Activated T-cell treated with anti-CD3 and anti-CD28 coated beads for 4 hours (primary cell): ENCODE results near the gene SERPINB6.
A peak's percentile ranks its signal among the peaks of the same experiment; 100 is the strongest.
"Not testable (repeated sequence)": the region's sequence is repeated elsewhere in the genome, so short reads cannot be mapped to it uniquely, and the experiment has no call there.

Source experiments
- DNase-seq: peaks from one replicate; pipeline ENCODE4 v3.0.0-alpha.2; 2020

Gene SERPINB6

GRCh38 chr6:2976060-2976459 is 4.7 kb upstream of the SERPINB6 start:
- no peak for DNase-seq

DNA sequence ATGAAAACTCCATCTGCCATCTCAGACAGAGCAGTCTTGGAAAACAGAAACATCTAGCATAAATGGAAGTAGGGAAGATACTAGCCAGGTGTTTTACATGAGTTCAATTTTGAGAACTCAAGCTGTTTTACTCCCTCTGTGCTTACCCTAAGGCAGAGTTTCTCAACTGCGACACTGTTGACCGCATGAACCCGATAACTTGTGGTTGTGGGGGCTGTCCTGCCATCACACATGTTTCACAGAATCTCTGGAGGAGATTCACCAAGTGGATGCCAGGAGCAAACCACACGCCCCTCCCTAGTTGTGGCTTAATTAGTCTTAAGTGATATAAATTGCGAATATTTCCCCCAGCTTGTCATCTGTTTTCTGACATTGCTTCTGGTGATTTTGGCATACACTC is 2.3 kb upstream of the SERPINB6 start:
- no peak for DNase-seq

- DNase-seq, result not testable (repeated sequence)
Observed at GRCh38 chr6:2973180-2973579, 1.8 kb upstream of the SERPINB6 start.

DNA sequence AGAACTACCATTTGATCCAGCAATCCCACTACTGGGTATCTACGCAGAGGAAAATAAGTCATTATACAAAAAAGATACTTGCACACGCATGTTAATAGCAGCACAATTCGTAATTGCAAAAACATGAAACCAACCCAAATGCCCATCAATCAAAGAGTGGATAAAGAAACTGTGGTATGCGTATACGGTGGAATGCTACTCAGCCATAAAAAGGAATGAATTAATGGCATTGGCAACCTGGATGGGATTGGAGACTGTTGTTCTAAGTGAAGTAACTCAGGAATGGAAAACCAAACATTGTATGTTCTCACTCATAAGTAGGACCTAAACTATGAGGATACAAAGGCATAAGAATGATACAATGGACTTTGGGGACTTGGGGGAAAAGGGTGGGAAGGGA is 1.3 kb upstream of the SERPINB6 start:
- not testable (repeated sequence) for DNase-seq

DNA sequence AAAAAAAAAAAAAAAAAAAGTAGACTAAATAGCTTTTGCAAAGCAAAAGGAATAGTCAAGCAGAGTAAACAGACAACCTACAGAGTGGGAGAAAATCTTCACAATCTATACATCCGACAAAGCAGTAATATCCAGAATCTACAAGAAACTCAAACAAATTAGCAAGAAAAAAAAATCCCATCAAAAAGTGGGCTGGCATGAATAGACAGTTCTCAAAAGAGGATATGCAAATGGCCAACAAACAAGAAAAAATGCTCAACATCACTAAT is 786 bp upstream of the SERPINB6 start:
- not testable (repeated sequence) for DNase-seq

DNA sequence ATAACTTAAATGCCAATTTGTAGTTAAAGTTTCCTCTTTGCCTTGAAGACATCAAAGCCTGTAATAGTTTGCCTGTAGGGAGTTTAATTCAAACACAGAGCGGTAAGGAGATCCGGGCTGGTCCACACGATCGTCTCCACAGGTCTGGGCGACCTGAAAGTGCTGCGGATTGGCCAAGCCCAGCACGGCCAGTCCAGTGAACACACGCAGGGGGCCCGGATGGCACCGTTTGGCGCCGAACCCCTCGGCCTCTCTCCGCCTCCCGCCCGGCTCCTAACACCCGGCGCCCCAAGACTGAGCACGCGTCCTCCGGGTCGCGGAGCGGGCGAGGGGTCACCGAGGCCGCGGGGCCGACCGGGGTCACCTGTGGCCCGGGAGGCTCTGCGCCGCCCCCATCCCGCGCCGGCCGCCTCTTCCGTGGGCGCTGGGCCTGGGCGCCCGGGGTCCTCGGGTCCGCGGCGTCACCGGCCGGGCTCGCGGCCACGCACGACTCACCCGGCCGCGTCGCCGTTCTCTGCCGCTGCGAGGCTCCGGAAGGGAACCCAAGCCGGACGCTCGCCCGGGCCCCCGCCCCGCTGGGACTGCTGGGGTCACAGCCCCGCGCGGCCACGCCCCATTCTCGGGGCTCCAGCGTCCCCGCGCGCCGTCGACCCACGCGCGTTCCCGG is 481 bp downstream of the SERPINB6 start:
- peak; percentile 20 for DNase-seq

GRCh38 chr6:2970034-2970685 is 1.2 kb downstream of the SERPINB6 start:
- no peak for DNase-seq

DNA sequence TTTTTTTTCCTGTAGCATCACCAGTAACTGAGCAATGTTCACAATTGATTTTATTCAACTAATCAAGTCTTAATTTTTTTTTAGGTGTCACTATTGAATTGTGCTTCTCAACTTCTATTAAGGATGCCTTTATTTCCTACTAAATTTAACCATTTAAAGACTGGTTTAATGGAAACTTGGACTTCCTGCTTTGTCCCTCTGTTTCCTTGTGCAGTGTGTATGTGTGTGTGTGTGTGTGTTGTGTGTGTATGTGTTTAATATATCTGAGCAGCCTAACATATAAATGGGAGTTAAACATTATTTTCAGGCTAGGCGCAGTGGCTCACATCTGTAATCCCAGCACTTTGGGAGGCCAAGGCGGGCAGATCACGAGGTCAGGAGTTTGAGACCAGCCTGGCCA is 1.8 kb downstream of the SERPINB6 start:
- DNase-seq, result no peak

- DNase-seq, result no peak
Observed at GRCh38 chr6:2968600-2969135, 2.7 kb downstream of the SERPINB6 start.

- DNase-seq, result no peak
Observed at GRCh38 chr6:2967936-2968335, 3.4 kb downstream of the SERPINB6 start.

DNA sequence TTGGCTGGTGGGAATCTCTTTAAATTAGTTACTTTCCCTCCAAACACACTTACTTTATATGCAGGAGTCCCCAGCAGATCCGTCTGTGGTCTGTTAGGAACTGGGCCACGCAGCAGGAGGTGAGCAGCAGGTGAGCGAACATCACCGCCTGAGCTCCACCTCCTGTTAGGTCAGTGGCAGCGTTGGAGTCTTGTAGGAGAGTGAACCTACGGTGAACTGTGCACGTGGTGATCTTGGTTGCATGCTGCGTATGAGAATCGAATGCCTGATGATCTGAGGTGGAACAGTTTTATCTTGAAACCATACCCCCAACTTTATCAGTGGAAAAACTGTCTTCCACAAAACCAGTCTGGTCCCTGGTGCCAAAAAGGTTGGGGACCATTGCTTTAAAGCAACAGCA is 5.0 kb downstream of the SERPINB6 start:
- no peak for DNase-seq

GRCh38 chr6:2964793-2965505 is 6.4 kb downstream of the SERPINB6 start:
- DNase-seq, result no peak

DNA sequence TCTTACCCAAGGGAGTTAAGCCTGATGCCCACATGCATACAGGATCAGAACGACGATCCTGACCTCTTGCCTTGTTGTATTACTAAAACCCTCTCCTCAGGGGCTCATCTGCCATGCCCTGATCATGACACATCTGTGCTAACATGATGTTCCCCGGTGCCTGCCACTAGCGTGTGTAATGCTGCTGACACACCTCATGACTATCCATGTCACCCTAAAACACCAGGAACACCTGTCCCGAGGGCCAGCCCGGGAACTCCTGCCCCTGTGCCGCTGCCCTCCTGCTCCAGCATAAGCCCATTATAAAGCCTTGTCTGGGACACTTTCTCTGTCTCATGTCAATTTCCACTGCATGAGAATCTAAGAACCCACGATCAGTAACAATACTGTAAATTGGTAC is 7.6 kb downstream of the SERPINB6 start:
- no peak for DNase-seq

GRCh38 chr6:2962636-2963035 is 8.7 kb downstream of the SERPINB6 start:
- no peak for DNase-seq

DNA sequence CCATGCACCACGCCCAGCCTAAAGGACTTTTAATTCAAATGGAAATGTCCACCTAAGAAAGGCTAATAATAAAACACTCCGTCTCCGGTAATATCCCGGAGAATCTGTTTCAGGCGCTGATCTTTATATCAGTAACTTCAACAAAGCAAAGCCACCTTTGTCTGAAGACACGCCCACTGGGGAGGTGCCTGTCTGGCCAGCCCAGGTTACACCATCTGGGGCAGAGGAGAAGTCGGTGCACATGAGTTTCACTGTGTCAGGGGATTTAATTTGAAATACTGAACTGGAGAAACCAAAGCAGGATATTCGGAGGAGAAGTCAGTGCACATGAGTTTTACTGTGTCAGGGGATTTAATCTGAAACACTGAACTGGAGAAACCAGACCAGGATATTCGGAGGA is 9.4 kb downstream of the SERPINB6 start:
- no peak for DNase-seq

GRCh38 chr6:2961506-2961905 is 9.9 kb downstream of the SERPINB6 start:
- no peak for DNase-seq

DNA sequence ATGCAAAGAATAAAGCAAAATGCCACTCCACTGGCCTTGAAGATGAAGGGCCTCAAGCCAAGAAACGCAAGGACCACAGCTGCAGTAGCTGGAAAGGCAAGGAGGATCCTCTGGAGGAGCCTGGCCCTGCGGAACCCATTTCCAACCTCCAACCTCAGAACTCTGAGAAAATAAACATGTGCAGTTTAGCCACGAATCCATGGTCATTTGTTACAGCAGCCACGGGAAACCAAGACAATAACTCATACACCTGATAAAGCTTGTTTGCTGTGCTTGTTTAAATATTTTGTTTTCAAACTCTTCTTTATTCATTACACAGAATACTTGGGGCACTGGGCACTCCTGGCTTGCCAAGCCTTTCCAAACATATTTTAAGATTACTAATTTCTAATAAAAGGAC is 10.4 kb downstream of the SERPINB6 start:
- no peak for DNase-seq

DNA sequence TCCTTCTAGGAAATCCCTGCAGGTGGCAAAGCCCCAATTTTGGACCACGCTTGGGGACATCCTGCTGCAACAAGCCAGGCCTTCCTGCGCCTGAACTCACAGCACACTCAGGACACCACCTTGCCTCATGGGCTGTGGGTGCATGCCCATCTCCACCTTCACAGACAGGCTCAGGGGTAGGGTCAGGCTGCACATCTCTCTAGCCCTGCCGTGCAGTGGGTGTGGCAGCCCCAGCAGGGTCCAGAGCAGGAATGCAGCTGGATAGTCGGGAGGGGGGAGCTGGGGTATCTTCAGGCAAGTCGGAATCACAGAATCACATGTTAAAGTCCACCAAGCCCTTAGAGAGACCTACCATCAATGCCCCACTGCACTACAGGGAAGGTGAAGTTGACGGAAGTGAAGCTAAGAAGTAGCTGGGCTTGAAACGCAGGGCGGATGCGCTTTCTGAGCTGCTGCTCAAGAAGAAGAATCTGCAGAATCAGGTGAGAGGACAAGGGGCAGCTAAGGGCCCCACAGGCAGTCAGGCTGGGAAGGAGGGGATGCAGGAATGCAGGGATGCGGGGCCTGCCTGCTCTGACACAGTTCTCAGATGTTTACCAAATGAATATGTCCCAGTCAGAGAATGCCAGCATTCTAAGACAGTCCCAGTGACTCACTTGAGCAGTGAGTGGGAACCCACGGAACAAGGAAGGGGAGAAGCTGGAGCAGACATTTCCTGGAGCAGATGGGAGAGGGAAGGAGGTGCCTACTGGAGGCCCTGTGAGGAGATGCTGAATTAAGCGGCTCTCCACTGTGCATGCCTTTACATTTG is 11.3 kb downstream of the SERPINB6 start:
- DNase-seq, result no peak

DNA sequence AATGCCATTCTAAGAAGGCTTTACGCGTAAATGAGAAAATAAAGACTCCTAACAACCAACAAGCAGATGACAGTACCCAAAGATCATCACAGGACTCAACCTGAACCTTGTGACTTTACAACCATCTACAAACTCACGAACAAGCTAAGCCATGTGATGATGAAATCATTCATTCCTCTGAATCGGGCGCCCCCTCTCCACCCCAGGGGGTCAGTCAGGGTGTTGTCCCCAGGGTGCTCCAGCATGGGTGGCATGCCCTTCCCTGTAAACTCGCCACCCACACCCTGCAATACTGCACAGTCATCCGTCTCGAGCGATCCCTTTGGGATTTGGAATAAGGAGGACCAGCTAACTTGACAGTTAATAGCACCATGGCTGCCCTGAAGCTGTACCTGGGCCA is 12.6 kb downstream of the SERPINB6 start:
- DNase-seq, result no peak

DNA sequence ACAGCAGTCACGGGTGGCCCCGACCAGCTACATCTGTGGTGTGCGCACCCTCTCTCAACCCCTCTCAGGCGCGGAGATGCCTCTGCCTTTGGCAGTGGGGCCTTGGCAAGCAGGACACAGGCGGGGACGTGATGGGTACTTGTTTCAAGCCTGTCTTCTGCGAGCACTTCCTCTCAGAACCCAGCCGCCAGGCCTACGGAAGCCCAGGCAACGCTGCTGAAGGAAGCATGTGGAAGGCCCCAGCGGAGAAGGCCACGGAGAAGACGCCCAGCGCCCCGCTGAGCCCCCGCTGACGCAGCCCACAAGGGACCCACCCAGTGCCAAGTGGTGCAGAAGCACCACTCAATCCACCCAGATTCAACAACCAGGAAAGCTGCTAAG is 13.0 kb downstream of the SERPINB6 start:
- DNase-seq, result no peak

DNA sequence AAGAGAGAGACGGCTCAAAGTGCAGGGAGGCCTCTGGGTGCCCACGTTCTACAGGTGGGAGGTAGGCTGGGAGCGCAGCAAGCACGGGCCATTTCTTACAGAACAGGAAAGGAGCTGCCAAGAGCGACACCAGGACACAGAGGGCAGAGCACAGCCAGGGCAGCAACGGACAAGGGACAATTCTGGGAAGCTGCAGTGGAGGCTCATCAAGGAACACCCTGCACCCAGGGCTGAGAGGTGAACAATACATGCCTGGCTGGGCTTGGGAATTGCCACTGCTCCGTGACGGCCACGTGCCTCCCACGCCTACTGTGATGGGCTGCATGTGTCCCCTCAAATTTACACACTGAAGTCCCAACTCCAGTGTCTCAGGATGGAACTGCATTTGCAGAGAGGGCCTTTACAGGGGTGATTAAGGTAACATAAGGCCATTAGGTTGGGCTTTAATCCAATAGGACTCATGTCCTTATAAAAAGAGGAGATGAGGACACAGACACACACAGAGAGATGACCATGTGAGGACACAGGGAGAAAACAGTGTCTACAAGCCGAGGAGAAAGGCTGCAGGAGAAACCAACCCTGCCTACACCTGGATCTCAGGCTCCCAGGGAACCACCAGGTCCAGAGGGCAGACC is 13.6 kb downstream of the SERPINB6 start:
- no peak for DNase-seq

GRCh38 chr6:2956930-2957685 is 14.3 kb downstream of the SERPINB6 start:
- no peak for DNase-seq
